Measurements from ENCODE around the gene EPHB2.
"Not testable (repeated sequence)": the region's sequence is repeated elsewhere in the genome, so short reads cannot be mapped to it uniquely, and the experiment has no call there.

Gene EPHB2

DNA sequence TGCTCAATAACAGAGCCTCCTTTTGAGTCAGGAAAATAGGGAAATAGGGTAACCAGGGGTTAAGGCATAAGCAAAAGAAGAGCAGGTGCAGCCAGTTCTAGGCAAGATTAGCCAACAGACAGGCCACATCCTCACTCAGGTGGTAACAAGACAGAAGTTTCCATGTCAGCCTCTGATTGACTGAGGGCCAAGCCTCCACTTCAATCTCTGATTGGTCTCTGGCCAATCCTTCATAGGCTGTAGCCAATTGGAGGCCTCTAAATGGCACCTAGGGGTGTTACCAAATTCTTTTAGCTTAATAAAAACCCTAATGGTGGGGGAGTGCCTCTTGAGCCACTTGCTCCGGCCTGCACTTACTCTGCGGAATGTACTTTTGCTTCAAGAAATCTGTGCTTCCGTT lies 224.8 kb downstream of the EPHB2 start:
- in situ Hi-C loops (cut with MboI; ENCODE audit: low pct_unique_long_range_greater_than_20kb, low sequenced_read_pairs, unreplicated experiment): no loop called here

DNA sequence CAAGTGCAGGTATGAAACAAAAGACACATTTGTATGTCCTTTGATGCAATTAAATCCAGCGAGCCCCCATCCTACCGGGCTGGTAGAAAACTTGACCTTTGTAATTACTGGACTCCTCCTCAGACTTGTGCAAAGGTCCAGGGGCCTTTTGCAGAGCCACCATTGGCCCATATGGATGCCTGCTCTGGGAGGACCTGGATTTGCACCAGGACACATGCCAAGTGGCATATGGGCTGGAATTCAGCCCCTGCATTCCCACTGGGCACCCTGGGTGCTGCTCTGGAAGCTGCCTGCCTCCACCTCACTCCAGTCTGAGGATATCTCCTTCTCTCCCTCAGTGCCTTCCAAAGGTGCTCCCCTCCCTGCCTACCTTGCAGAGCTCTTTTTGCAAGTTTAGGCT lies 226.0 kb downstream of the EPHB2 start:
- DNase-seq (ENCODE audit: low spot score): no peak
- in situ Hi-C loops (cut with MboI; ENCODE audit: low pct_unique_long_range_greater_than_20kb, low sequenced_read_pairs, unreplicated experiment): no loop called here

More for the DNA sequence above, 224.8 kb downstream of the EPHB2 start:
- TF ChIP-seq, protein P1, sequence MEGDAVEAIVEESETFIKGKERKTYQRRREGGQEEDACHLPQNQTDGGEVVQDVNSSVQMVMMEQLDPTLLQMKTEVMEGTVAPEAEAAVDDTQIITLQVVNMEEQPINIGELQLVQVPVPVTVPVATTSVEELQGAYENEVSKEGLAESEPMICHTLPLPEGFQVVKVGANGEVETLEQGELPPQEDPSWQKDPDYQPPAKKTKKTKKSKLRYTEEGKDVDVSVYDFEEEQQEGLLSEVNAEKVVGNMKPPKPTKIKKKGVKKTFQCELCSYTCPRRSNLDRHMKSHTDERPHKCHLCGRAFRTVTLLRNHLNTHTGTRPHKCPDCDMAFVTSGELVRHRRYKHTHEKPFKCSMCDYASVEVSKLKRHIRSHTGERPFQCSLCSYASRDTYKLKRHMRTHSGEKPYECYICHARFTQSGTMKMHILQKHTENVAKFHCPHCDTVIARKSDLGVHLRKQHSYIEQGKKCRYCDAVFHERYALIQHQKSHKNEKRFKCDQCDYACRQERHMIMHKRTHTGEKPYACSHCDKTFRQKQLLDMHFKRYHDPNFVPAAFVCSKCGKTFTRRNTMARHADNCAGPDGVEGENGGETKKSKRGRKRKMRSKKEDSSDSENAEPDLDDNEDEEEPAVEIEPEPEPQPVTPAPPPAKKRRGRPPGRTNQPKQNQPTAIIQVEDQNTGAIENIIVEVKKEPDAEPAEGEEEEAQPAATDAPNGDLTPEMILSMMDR (IDR thresholded peaks at IDR 0.05; ENCODE audit: extremely low read depth, insufficient read depth, missing control alignments): no peak
- no peak for DNase-seq (ENCODE audit: low spot score)

DNA sequence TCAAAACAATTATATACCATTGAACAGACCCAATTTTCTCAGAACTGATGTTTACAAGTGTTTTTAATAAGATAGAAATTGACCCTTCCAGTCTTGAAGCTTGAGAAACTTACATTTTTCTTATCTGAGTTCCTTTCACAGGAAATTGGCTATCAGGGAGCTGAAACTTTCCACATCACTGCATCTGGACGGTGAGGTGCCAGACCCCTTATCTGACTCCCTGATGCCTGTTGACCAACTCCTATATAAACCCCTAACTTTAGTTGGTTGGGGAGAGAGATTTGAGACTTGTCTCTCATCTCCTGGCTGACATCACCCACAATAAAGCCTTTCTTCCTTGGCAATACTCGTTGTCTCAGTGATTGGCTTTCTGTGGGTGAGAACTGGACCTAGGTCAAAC lies 230.6 kb downstream of the EPHB2 start:
- in situ Hi-C loops (cut with MboI; ENCODE audit: low pct_unique_long_range_greater_than_20kb, low sequenced_read_pairs, unreplicated experiment): no loop called here
- DNase-seq (ENCODE audit: low spot score): no peak

More for the DNA sequence above, 226.0 kb downstream of the EPHB2 start:
- TF ChIP-seq, protein P1 (IDR thresholded peaks at IDR 0.05; ENCODE audit: extremely low read depth, insufficient read depth, missing control alignments): no peak

DNA sequence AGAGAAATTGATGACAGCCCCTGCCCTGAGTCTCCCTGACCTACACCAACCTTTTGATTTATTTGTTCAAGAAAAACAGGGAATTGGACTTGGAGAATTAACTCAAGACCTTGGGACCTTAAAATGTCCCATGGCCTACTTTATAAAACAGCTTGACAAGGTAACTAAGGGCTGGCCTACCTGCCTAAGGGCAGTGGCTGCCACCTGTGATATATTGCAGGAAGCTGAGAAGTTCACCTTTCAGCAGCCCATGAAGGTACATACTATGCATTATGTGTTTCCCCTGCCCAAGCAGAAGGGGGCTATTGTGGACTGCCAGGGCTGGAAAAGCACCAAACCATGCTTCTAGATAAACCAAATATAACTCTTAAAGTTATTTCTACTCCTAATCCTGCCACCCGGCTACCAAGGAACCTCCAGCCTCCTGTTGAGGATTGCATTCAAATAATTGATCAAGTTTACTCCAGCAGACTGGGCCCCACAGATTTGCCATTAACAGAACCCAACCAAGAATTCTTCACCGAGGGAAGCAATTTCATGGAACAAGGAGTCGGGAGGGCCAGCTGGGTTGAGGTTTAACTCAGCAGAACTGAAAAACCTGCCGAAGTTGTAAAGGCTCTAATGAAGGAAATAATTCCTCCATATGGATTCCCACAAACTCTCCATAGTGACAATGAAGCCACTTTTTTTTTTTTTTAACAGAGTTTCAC lies 233.9 kb downstream of the EPHB2 start:
- TF ChIP-seq, protein P1 (IDR thresholded peaks at IDR 0.05; ENCODE audit: extremely low read depth, insufficient read depth, missing control alignments): no peak
- DNase-seq (ENCODE audit: low spot score): no peak
- in situ Hi-C loops (cut with MboI; ENCODE audit: low pct_unique_long_range_greater_than_20kb, low sequenced_read_pairs, unreplicated experiment): no loop called here

More for the DNA sequence above, 230.6 kb downstream of the EPHB2 start:
- TF ChIP-seq, protein P1 (IDR thresholded peaks at IDR 0.05; ENCODE audit: extremely low read depth, insufficient read depth, missing control alignments): no peak

DNA sequence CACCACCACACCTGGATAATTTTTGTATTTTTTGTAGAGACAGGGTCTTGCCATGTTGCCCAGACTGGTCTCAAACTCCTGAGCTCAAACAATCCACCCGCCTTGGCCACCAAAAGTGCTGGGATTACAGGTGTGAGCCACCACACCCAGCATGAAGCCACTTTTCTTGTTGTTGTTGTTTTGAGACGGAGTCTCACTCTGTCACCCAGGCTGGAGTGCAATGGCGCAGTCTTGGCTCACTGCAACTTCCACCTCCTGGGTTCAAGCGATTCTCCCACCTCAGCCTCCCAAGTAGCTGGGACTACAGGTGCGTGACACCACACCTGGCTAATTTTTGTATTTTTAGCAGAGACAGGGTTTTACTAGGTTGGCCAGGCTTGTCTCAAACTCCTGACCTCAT lies 234.5 kb downstream of the EPHB2 start:
- DNase-seq (ENCODE audit: low spot score); in situ Hi-C loops (cut with MboI; ENCODE audit: low pct_unique_long_range_greater_than_20kb, low sequenced_read_pairs, unreplicated experiment): not testable (repeated sequence)

DNA sequence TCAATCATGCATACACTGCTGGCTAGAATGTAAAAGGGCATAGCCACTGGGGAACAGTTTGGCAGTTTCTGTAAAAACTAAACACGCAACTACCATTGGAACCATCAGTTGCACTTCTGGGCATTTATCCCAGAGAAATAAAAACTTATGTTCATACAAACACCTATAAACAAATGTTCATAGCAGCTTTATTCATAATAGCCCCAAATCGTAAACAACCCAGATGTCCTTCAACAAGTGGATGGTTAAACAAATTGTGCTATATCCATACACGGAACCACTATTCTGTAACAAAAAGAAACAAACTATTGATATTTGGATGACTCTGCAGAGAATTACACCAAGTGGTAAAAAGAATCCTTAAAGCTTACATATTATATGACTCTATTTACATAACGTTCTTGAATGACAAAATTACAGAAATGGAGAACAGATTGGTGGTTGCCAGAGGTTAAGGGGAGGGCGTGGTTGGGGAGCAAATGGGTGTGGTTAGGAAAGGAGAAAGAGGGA lies 239.2 kb downstream of the EPHB2 start:
- DNase-seq (ENCODE audit: low spot score): no peak
- TF ChIP-seq, protein P1 (IDR thresholded peaks at IDR 0.05; ENCODE audit: extremely low read depth, insufficient read depth, missing control alignments): no peak
- in situ Hi-C loops (cut with MboI; ENCODE audit: low pct_unique_long_range_greater_than_20kb, low sequenced_read_pairs, unreplicated experiment): no loop called here

DNA sequence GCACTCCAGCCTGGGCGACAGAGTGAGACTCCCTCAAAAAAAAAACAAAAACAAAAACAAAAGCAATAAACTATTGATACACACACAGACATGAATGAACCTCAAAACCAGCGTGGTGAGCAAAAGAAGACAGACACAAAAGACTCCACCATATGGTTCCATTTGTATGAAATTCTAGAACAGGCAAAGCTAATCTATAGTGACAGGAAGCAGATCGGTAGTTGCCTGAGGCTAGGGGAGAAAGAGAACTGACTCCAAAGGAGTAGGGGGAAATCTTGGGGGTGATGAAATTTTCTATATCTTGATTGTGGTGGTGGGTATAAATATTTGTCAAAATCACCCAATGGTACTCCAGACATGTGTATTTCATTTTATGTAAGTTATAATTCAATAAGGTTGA lies 241.2 kb downstream of the EPHB2 start:
- TF ChIP-seq, protein P1 (IDR thresholded peaks at IDR 0.05; ENCODE audit: extremely low read depth, insufficient read depth, missing control alignments): no peak
- in situ Hi-C loops (cut with MboI; ENCODE audit: low pct_unique_long_range_greater_than_20kb, low sequenced_read_pairs, unreplicated experiment): no loop called here
- no peak for DNase-seq (ENCODE audit: low spot score)
